ENCODE results near the gene HAS3. TPM values are rescaled to one million over a fixed set of nuclear protein-coding genes. Genes with fewer than 3 reads are reported as not detected.
"Not testable (repeated sequence)": the region's sequence is repeated elsewhere in the genome, so short reads cannot be mapped to it uniquely, and the experiment has no call there.

HAS3 gene
- polyA plus RNA-seq, 1 of the 3 experiments (the other 2 are of a cell fraction) = 38.7 TPM

DNA sequence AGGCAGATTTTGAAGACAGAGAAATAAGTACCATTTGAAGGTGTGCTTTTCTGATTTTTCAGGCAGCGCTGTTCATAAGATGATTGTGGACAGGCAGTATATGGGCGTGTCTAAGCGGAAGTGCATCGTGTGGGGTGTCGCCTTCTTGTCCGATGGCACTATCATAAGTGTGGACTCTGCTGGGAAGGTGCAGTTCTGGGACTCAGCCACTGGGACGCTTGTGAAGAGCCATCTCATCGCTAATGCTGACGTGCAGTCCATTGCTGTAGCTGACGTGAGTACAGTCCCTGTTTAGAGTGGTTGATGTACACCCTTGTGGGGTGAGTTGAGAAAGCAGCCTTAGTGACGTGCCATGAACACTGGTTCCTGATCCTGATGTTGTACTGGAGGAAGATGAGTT, 37.7 kb downstream of the HAS3 start:
- WGBS (ENCODE audit: low lambda C conversion rate) = 87% methylated on average over 11 of the region's 11 CpGs
- H3F3A ChIP-seq (replicated peaks; ENCODE audit: insufficient read depth) = peaks cover 11% of the 10 kb centered on the region
- peak; percentile 31 for DNase-seq
- no peak overlapping the region for H3K9ac ChIP-seq
- no peaks in the 10 kb centered on the region for H3K27me3 ChIP-seq (ENCODE audit: insufficient read depth)
- no peaks in the 10 kb centered on the region for H3K9me2 ChIP-seq
- no peak overlapping the region for H3K27ac ChIP-seq (ENCODE audit: low read depth in 2 of 2, low read length in 1 of 2)
- H3K4me2 ChIP-seq = no peak overlapping the region
- TF ChIP-seq, protein P1, sequence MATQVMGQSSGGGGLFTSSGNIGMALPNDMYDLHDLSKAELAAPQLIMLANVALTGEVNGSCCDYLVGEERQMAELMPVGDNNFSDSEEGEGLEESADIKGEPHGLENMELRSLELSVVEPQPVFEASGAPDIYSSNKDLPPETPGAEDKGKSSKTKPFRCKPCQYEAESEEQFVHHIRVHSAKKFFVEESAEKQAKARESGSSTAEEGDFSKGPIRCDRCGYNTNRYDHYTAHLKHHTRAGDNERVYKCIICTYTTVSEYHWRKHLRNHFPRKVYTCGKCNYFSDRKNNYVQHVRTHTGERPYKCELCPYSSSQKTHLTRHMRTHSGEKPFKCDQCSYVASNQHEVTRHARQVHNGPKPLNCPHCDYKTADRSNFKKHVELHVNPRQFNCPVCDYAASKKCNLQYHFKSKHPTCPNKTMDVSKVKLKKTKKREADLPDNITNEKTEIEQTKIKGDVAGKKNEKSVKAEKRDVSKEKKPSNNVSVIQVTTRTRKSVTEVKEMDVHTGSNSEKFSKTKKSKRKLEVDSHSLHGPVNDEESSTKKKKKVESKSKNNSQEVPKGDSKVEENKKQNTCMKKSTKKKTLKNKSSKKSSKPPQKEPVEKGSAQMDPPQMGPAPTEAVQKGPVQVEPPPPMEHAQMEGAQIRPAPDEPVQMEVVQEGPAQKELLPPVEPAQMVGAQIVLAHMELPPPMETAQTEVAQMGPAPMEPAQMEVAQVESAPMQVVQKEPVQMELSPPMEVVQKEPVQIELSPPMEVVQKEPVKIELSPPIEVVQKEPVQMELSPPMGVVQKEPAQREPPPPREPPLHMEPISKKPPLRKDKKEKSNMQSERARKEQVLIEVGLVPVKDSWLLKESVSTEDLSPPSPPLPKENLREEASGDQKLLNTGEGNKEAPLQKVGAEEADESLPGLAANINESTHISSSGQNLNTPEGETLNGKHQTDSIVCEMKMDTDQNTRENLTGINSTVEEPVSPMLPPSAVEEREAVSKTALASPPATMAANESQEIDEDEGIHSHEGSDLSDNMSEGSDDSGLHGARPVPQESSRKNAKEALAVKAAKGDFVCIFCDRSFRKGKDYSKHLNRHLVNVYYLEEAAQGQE (IDR thresholded peaks at IDR 0.05; ENCODE audit: low read depth, low read length) = no peak
- TF ChIP-seq, protein P2, sequence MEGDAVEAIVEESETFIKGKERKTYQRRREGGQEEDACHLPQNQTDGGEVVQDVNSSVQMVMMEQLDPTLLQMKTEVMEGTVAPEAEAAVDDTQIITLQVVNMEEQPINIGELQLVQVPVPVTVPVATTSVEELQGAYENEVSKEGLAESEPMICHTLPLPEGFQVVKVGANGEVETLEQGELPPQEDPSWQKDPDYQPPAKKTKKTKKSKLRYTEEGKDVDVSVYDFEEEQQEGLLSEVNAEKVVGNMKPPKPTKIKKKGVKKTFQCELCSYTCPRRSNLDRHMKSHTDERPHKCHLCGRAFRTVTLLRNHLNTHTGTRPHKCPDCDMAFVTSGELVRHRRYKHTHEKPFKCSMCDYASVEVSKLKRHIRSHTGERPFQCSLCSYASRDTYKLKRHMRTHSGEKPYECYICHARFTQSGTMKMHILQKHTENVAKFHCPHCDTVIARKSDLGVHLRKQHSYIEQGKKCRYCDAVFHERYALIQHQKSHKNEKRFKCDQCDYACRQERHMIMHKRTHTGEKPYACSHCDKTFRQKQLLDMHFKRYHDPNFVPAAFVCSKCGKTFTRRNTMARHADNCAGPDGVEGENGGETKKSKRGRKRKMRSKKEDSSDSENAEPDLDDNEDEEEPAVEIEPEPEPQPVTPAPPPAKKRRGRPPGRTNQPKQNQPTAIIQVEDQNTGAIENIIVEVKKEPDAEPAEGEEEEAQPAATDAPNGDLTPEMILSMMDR (IDR thresholded peaks at IDR 0.05) = peak; percentile 28; the same call in 1 of the 2 replicates
- no peak overlapping the region for H3K4me3 ChIP-seq (ENCODE audit: low read depth in 2 of 2, low read length in 1 of 2)
- peaks cover 46% of the 10 kb centered on the region; the same call in 1 of the 2 replicates for H3K79me2 ChIP-seq (ENCODE audit: insufficient read depth)
- no peaks in the 10 kb centered on the region for H4K20me1 ChIP-seq (ENCODE audit: insufficient read depth)
- H3K36me3 ChIP-seq (replicated peaks in 1 of 2; ENCODE audit: control insufficient read depth in 1 of 2, insufficient read depth in 2 of 2, low read length in 1 of 2) = peaks cover 50 to 65% of the 10 kb centered on the region in 2 experiments
- CTCF ChIA-PET = interaction anchor here (1.2 to 5.2 kb wide), 2 partner anchors 9 to 141 kb away, joined by 3 to 36 read pairs; no protein-coding TSS in a partner anchor
- H2AFZ ChIP-seq (ENCODE audit: low read depth) = no peak overlapping the region
- POLR2A ChIA-PET = interaction anchor here (0.5 kb wide), 1 partner anchor 45 kb away, joined by 3 read pairs; no protein-coding TSS in a partner anchor
- no peaks in the 10 kb centered on the region for H3K9me3 ChIP-seq
- H3K4me1 ChIP-seq (ENCODE audit: control insufficient read depth in 1 of 2, insufficient read depth in 2 of 2, low read depth in 1 of 2, low read length in 1 of 2) = no peaks in the 10 kb centered on the region; a peak in 1 of 4 replicates

DNA sequence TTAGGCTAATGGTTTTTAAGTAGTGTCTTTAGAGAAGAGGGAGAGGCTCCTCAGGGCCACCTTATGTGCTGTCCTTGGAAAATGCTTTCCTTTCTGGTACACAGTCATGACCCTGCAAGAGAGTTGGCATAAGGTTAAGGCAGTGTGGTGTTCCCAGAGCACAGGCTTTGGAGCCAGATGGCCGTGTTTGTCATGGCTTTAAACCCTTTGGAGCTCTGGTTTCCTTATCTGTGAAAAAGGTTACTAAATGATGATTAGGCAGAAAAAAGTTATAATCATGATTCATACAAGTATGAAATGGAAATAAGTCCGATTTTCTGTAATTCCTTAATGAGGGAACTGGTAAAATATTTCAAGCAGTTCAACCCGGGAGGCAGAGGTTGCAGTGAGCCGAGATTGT, 40.2 kb downstream of the HAS3 start:
- Histone ChIP-seq H3K9me3 (no peaks in the 10 kb centered on the region), H3K4me2 (no peak overlapping the region), H3K9ac (no peak overlapping the region), H3K27me3 (ENCODE audit: insufficient read depth) (no peaks in the 10 kb centered on the region), H3F3A (replicated peaks; ENCODE audit: insufficient read depth) (peaks cover 23% of the 10 kb centered on the region), H3K79me2 (ENCODE audit: insufficient read depth) (peaks cover 35% of the 10 kb centered on the region; the same call in 1 of the 2 replicates), H4K20me1 (ENCODE audit: insufficient read depth) (no peaks in the 10 kb centered on the region), H3K27ac (ENCODE audit: low read depth in 2 of 2, low read length in 1 of 2) (peak overlapping the region in 1 of 2 experiments; percentile 32; a peak in 1 of 4 replicates), H2AFZ (ENCODE audit: low read depth) (no peak overlapping the region), H3K9me2 (no peaks in the 10 kb centered on the region), H3K36me3 (replicated peaks in 1 of 2; ENCODE audit: control insufficient read depth in 1 of 2, insufficient read depth in 2 of 2, low read length in 1 of 2) (peaks cover 40 to 62% of the 10 kb centered on the region in 2 experiments), H3K4me1 (ENCODE audit: control insufficient read depth in 1 of 2, insufficient read depth in 2 of 2, low read depth in 1 of 2, low read length in 1 of 2) (no peaks in the 10 kb centered on the region; a peak in 1 of 4 replicates), H3K4me3 (ENCODE audit: low read depth in 2 of 2, low read length in 1 of 2) (no peak overlapping the region)
- POLR2A ChIA-PET = no interaction called here
- CTCF ChIA-PET = no interaction called here
- TF ChIP-seq SIN3A (IDR thresholded peaks at IDR 0.05; ENCODE audit: borderline replicate concordance, low read depth, low read length) (no peak), FOXM1 (IDR thresholded peaks at IDR 0.05; ENCODE audit: low read depth) (no peak), GABPA (IDR thresholded peaks at IDR 0.05; ENCODE audit: low read depth) (no peak), RXRA (IDR thresholded peaks at IDR 0.05; ENCODE audit: borderline replicate concordance, low read depth) (no peak)
- WGBS (ENCODE audit: low lambda C conversion rate) = 71% methylated on average over 4 of the region's 4 CpGs
- DNase-seq = no peak

DNA sequence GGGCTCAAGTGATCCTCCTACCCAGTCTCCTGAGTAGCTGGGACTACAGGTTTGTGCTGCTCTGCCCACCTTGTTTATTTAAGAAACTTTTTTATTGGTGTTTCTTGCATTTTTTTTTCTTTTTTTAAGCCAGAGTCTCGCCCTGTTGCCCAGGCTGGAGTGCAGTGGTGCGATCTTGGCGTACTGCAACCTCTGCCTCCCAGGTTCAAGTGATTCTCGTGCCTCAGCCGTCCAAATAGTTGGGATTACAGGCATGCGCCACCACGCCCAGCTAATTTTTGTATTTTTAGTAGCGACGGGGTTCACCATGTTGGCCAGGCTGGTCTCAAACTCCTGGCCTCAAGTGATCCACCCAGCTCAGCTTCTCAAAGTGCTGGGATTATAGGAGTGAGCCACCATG, 44.2 kb downstream of the HAS3 start:
- peaks cover 37 to 62% of the 10 kb centered on the region in 2 experiments for H3K36me3 ChIP-seq (replicated peaks in 1 of 2; ENCODE audit: control insufficient read depth in 1 of 2, insufficient read depth in 2 of 2, low read length in 1 of 2)
- WGBS (ENCODE audit: low lambda C conversion rate) = 95% methylated on average over 9 of the region's 9 CpGs
- CTCF ChIA-PET = interaction anchor here (0.9 to 5.7 kb wide), 24 partner anchors 8 to 175 kb away, joined by 3 to 95 read pairs (median 6); partner anchors contain the start of genes CHTF8, UTP4 and VPS4A
- not testable (repeated sequence) for H3K9ac ChIP-seq; H3K4me3 ChIP-seq (ENCODE audit: low read depth in 2 of 2, low read length in 1 of 2); DNase-seq; H3K4me2 ChIP-seq; H3K27ac ChIP-seq (ENCODE audit: low read depth in 2 of 2, low read length in 1 of 2); H3K4me1 ChIP-seq (ENCODE audit: control insufficient read depth in 1 of 2, insufficient read depth in 2 of 2, low read depth in 1 of 2, low read length in 1 of 2); H4K20me1 ChIP-seq (ENCODE audit: insufficient read depth); H3K9me2 ChIP-seq; H3K27me3 ChIP-seq (ENCODE audit: insufficient read depth); H3K9me3 ChIP-seq; H2AFZ ChIP-seq (ENCODE audit: low read depth)
- POLR2A ChIA-PET = interaction anchor here (1.2 kb wide), 1 partner anchor 181 kb away, joined by 4 read pairs; the partner anchor contains the start of gene PDF
- H3K79me2 ChIP-seq (ENCODE audit: insufficient read depth) = peaks cover 17% of the 10 kb centered on the region; the same call in 1 of the 2 replicates
- H3F3A ChIP-seq (replicated peaks; ENCODE audit: insufficient read depth) = peaks cover 28% of the 10 kb centered on the region
